GM12801 (cell line): ENCODE results near the gene PTPN1.

ENCODE experiments used
- CTCF ChIP-seq: IDR thresholded peaks from one replicate; pipeline ENCODE4 v1.5.1; 2011; ENCODE audit warnings: control low read depth; ENCODE audit not compliant: insufficient read length; ENCODE audit errors: extremely low read depth

Gene PTPN1

GRCh38 chr20:50561379-50562078 lies 51.3 kb downstream of the PTPN1 start:
- no peak for TF ChIP-seq CTCF

- TF ChIP-seq CTCF, result no peak
Observed at GRCh38 chr20:50562262-50562701, 52.1 kb downstream of the PTPN1 start.

GRCh38 chr20:50563133-50563944 lies 53.2 kb downstream of the PTPN1 start:
- TF ChIP-seq CTCF, result no peak

GRCh38 chr20:50565383-50565782 lies 55.2 kb downstream of the PTPN1 start:
- TF ChIP-seq CTCF, result no peak

- no peak for TF ChIP-seq CTCF
Observed at GRCh38 chr20:50565871-50566270, 55.7 kb downstream of the PTPN1 start.

- TF ChIP-seq CTCF, result no peak
Observed at GRCh38 chr20:50567860-50568548, 57.8 kb downstream of the PTPN1 start.

- no peak for TF ChIP-seq CTCF
Observed at GRCh38 chr20:50568549-50568942, 58.4 kb downstream of the PTPN1 start.
